IMR-90 (cell line): ENCODE data around the gene COL8A1. TPM values are rescaled to one million over a fixed set of nuclear protein-coding genes. Genes with fewer than 3 reads are reported as not detected.

Source experiments
- ATAC-seq: fragments of 200-7000 bp; cut with Tn5 transposase; 2 replicates; pipeline ENCODE4 v1.9.1; 2020; ENCODE audit warnings: low read depth, mild to moderate bottlenecking, moderate library complexity
- BruUV-seq: library from RNA; stranded (reverse); fragments of 400-500 nt; replicated peaks from 2 replicates; lab custom pipeline; 2021; lab: Mats Ljungman, UMichigan
- CTCF ChIA-PET: fragments of 300-600 bp; formaldehyde crosslinking; extraction: SDS; loops from one replicate; lab custom pipeline; 2021; ENCODE audit warnings: antibody characterized with exemption; lab: Yijun Ruan, JAX
- POLR2A ChIA-PET: fragments of 300-600 bp; sonication (Branson Sonifier 250); formaldehyde crosslinking; loops from one replicate; lab custom pipeline; 2022; ENCODE audit warnings: antibody characterized with exemption; ENCODE audit not compliant: unreplicated experiment; lab: Charles Lee
- DNase-seq: peaks from one replicate; pipeline ENCODE4 v3.0.0; 2013
- H2AFZ ChIP-seq: replicated peaks from 2 replicates; pipeline ENCODE3; 2013; ENCODE audit warnings: low read length, mild to moderate bottlenecking; ENCODE audit not compliant: poor library complexity
- H2AK5ac ChIP-seq: 2 replicates; pipeline ENCODE4 v1.6.1; 2013; ENCODE audit warnings: low read depth, low read length, inconsistent platforms
- H2AK9ac ChIP-seq: replicated peaks from 2 replicates; pipeline ENCODE3; 2013; ENCODE audit warnings: mild to moderate bottlenecking, low read depth, low read length, moderate library complexity; ENCODE audit not compliant: poor library complexity
- H2BK120ac ChIP-seq: 2 replicates; pipeline ENCODE4 v1.6.1; 2013; ENCODE audit warnings: low read depth, low read length, inconsistent platforms
- H2BK15ac ChIP-seq: 3 replicates; pipeline ENCODE4 v1.6.1; 2013; ENCODE audit warnings: low read depth, low read length, inconsistent platforms
- H2BK20ac ChIP-seq: 2 replicates; pipeline ENCODE4 v1.6.1; 2013; ENCODE audit warnings: low read depth, mild to moderate bottlenecking, inconsistent platforms, low read length, moderate library complexity
- H2BK5ac ChIP-seq: 2 replicates; pipeline ENCODE4 v1.6.1; 2013; ENCODE audit warnings: mild to moderate bottlenecking, low read depth, low read length, inconsistent platforms; ENCODE audit not compliant: poor library complexity, severe bottlenecking
- H3K14ac ChIP-seq: replicated peaks from 2 replicates; pipeline ENCODE4 v1.6.1; 2013; ENCODE audit warnings: low read depth, low read length, inconsistent platforms
- H3K18ac ChIP-seq: 2 replicates; pipeline ENCODE4 v1.6.1; 2013; ENCODE audit warnings: low read depth, low read length, control low read depth
- H3K23ac ChIP-seq: 2 replicates; pipeline ENCODE4 v1.6.1; 2013; ENCODE audit warnings: low read depth, low read length, inconsistent platforms
- H3K27ac ChIP-seq: 2 replicates; pipeline ENCODE4 v1.5.1; 2013; ENCODE audit warnings: mild to moderate bottlenecking, control low read depth, low read length; ENCODE audit not compliant: insufficient read depth
- H3K27me3 ChIP-seq: 2 replicates; pipeline ENCODE4 v1.6.1; 2013; ENCODE audit warnings: low read length; ENCODE audit not compliant: control insufficient read depth, insufficient read depth
- H3K36me3 ChIP-seq: 2 replicates; pipeline ENCODE4 v1.6.1; 2013; ENCODE audit warnings: low read length, mixed read lengths; ENCODE audit not compliant: control insufficient read depth, insufficient read depth
- H3K4ac ChIP-seq: 2 replicates; pipeline ENCODE4 v1.6.1; 2013; ENCODE audit warnings: low read depth, low read length, inconsistent platforms
- H3K4me1 ChIP-seq: 2 replicates; pipeline ENCODE4 v1.6.1; 2013; ENCODE audit warnings: low read length, mixed read lengths; ENCODE audit not compliant: control insufficient read depth, insufficient read depth
- H3K4me2 ChIP-seq: 2 replicates; pipeline ENCODE4 v1.6.1; 2013; ENCODE audit warnings: low read depth, mild to moderate bottlenecking, control low read depth, low read length, moderate library complexity
- H3K4me3 ChIP-seq: 2 replicates; pipeline ENCODE4 v1.5.1; 2013; ENCODE audit warnings: low read depth, mild to moderate bottlenecking, control low read depth, low read length, moderate library complexity; ENCODE audit not compliant: insufficient read depth
- H3K56ac ChIP-seq: 2 replicates; pipeline ENCODE4 v1.6.1; 2013; ENCODE audit warnings: low read length, inconsistent platforms; ENCODE audit not compliant: insufficient read depth; ENCODE audit errors: extremely low read depth
- H3K79me1 ChIP-seq, 2 experiments: 2 replicates each; pipeline ENCODE4 v1.6.1; 2013; ENCODE audit warnings: low read length in 2 of 2, inconsistent platforms in 1 of 2, low read depth in 1 of 2
- H3K9ac ChIP-seq: 2 replicates; pipeline ENCODE4 v1.6.1; 2013; ENCODE audit warnings: low read depth, low read length, control low read depth
- H3K9me1 ChIP-seq: 2 replicates; pipeline ENCODE4 v1.6.1; 2013; ENCODE audit warnings: low read length, inconsistent platforms; ENCODE audit not compliant: insufficient read depth
- H3K9me3 ChIP-seq: 2 replicates; pipeline ENCODE4 v1.6.1; 2013; ENCODE audit warnings: low read length; ENCODE audit not compliant: control insufficient read depth, insufficient read depth
- H4K20me1 ChIP-seq: 2 replicates; pipeline ENCODE4 v1.6.1; 2013; ENCODE audit warnings: low read length, inconsistent platforms; ENCODE audit not compliant: insufficient read depth
- H4K5ac ChIP-seq: 2 replicates; pipeline ENCODE4 v1.6.1; 2013; ENCODE audit warnings: mild to moderate bottlenecking, low read depth, low read length, control low read depth
- H4K8ac ChIP-seq, 2 experiments: 2 replicates each; pipeline ENCODE4 v1.6.1; 2013; ENCODE audit warnings: low read depth in 2 of 2, low read length in 2 of 2, control low read depth in 1 of 2, inconsistent platforms in 1 of 2
- H4K91ac ChIP-seq: 2 replicates; pipeline ENCODE4 v1.6.1; 2013; ENCODE audit warnings: low read depth, low read length, inconsistent platforms; ENCODE audit not compliant: insufficient read depth
- BHLHE40 ChIP-seq: fragments of 150-350 bp; IDR thresholded peaks from 2 replicates; pipeline ENCODE4 v1.6.1; 2016; ENCODE audit warnings: mild to moderate bottlenecking, low read depth, low read length
- CTCF ChIP-seq: conservative IDR thresholded peaks from 2 replicates; pipeline ENCODE4 v1.5.1; 2012; ENCODE audit warnings: mild to moderate bottlenecking, low read depth, low read length, improper control_type of control experiment
- ELK1 ChIP-seq: fragments of 150-350 bp; IDR thresholded peaks from 2 replicates; pipeline ENCODE4 v1.6.1; 2016; ENCODE audit warnings: low read depth, mild to moderate bottlenecking, low read length, moderate library complexity, borderline replicate concordance
- MAFK ChIP-seq: IDR thresholded peaks from 2 replicates; pipeline ENCODE4 v1.6.1; 2012; ENCODE audit warnings: low read depth, low read length, improper control_type of control experiment
- MAZ ChIP-seq: IDR thresholded peaks from 2 replicates; pipeline ENCODE4 v1.6.1; 2012; ENCODE audit warnings: low read depth, mild to moderate bottlenecking, low read length, improper control_type of control experiment, moderate library complexity, borderline replicate concordance
- MXI1 ChIP-seq: IDR thresholded peaks from 2 replicates; pipeline ENCODE4 v1.6.1; 2012; ENCODE audit warnings: low read depth, mild to moderate bottlenecking, low read length, moderate library complexity, borderline replicate concordance
- RAD21 ChIP-seq: IDR thresholded peaks from 2 replicates; pipeline ENCODE4 v1.6.1; 2012; ENCODE audit warnings: low read length, improper control_type of control experiment
- RCOR1 ChIP-seq: IDR thresholded peaks from 2 replicates; pipeline ENCODE4 v1.6.1; 2012; ENCODE audit warnings: mild to moderate bottlenecking, low read length, improper control_type of control experiment; ENCODE audit not compliant: insufficient replicate concordance
- RFX5 ChIP-seq: IDR thresholded peaks from 2 replicates; pipeline ENCODE4 v1.8.0; 2012; ENCODE audit warnings: low read depth, mild to moderate bottlenecking, low read length, moderate library complexity
- USF2 ChIP-seq: fragments of 150-350 bp; IDR thresholded peaks from 2 replicates; pipeline ENCODE4 v1.6.1; 2017; ENCODE audit warnings: mild to moderate bottlenecking, antibody characterized with exemption, low read length, low read depth
- WGBS, 2 experiments: methylation state at CpG; one replicate each; pipeline versions ENCODE4 v1.1.5 to v1.1.7; 2013; ENCODE audit warnings: missing lambda C conversion rate in 2 of 2; ENCODE audit not compliant: insufficient read length in 1 of 2; ENCODE audit errors: extremely low coverage in 2 of 2; 5-methylcytosine and 5-hydroxymethylcytosine counted together
- dilution Hi-C: fragments of 300-500 bp; cut with HindIII; formaldehyde crosslinking; loops from one replicate; pipeline ENCODE4 v1.14.3; 2018; ENCODE audit warnings: low sequenced_read_pairs; ENCODE audit not compliant: unreplicated experiment
- in situ Hi-C: fragments of 300-500 bp; cut with MboI; formaldehyde crosslinking; loops from 3 replicates; pipeline ENCODE4 v1.14.3; 2019; ENCODE audit warnings: low sequenced_read_pairs, inconsistent platforms, mixed read lengths
- intact Hi-C: fragments of 100-400 bp; cut with micrococcal nuclease; formaldehyde crosslinking; loops from 2 replicates; pipeline ENCODE4 v1.10.0; 2022
- polyA plus RNA-seq, 3 experiments: library from polyadenylated mRNA; depleted of rRNA; stranded (reverse); fragments of >200 nt; gene quantifications; 2 replicates each; pipeline ENCODE4 v1.2.3, GENCODE V29; 2012; ENCODE audit warnings: low replicate concordance in 1 of 3
- total RNA-seq: library from RNA; depleted of rRNA; stranded (reverse); fragments of >200 nt; gene quantifications from 2 replicates; pipeline ENCODE4 v1.2.3, GENCODE V29; 2012

Gene COL8A1
- total and polyA plus RNA-seq, 2 of the 4 experiments (the other 2 are of a cell fraction) = 119 to 151 TPM

GRCh38 chr3:99765042-99765942 is 126.9 kb downstream of the COL8A1 start (continued):
- TF ChIP-seq MAZ (no peak), BHLHE40 (no peak), RCOR1 (no peak), RAD21 (no peak)

- no peak overlapping the region for H2AK9ac ChIP-seq
- no peak overlapping the region for H3K14ac ChIP-seq
- no peak overlapping the region for H4K5ac ChIP-seq
- no peak overlapping the region for H3K9ac ChIP-seq
- H4K20me1 ChIP-seq = no peaks in the 10 kb centered on the region
- no peak overlapping the region for H3K4me3 ChIP-seq
- no peak overlapping the region for H3K56ac ChIP-seq
- no peak overlapping the region for H2BK20ac ChIP-seq
- H3K9me3 ChIP-seq = no peaks in the 10 kb centered on the region
- H2AK5ac ChIP-seq = no peak overlapping the region
- H2AFZ ChIP-seq = no peak overlapping the region
- POLR2A ChIA-PET = no interaction called here
- no peak overlapping the region for H3K4me2 ChIP-seq
- no peak overlapping the region for H3K27ac ChIP-seq
- no peak overlapping the region for H3K4ac ChIP-seq
- H4K91ac ChIP-seq = no peak overlapping the region
- CTCF ChIA-PET = interaction anchor here (0.7 to 1.8 kb wide), 2 partner anchors 16 to 22 kb away, joined by 3 to 6 read pairs; no protein-coding TSS in a partner anchor
- H2BK120ac ChIP-seq = no peak overlapping the region
- DNase-seq = no peak
- no peak overlapping the region for H3K23ac ChIP-seq
- no peak overlapping the region for H3K18ac ChIP-seq
- peaks cover 4 to 8% of the 10 kb centered on the region in 2 experiments; a peak in 2 of 4 replicates for H3K79me1 ChIP-seq
- no peak overlapping the region for H4K8ac ChIP-seq
- peaks cover 6% of the 10 kb centered on the region for H3K9me1 ChIP-seq
- no TSS peak for BruUV-seq
- intact Hi-C loops = no loop called here
- in situ Hi-C loops = loop anchor here (25.0 kb wide), 1 partner anchor 1155 kb away; no protein-coding TSS in a partner anchor
- H3K36me3 ChIP-seq = no peaks in the 10 kb centered on the region
- no peak overlapping the region for H2BK5ac ChIP-seq
- ATAC-seq = no peak
- H3K4me1 ChIP-seq = peaks cover 7% of the 10 kb centered on the region; the same call in 1 of the 2 replicates
- WGBS, 2 experiments = no CpG with 5 or more reads among the region's 2 CpGs
- H3K27me3 ChIP-seq = no peaks in the 10 kb centered on the region
- dilution Hi-C loops = loop anchor here (25.0 kb wide), 1 partner anchor 755 kb away; no protein-coding TSS in a partner anchor
- H2BK15ac ChIP-seq = no peak overlapping the region
- no peak for TF ChIP-seq MXI1
- TF ChIP-seq RCOR1 = no peak
- no peak for TF ChIP-seq USF2
- TF ChIP-seq MAFK = no peak
- TF ChIP-seq RFX5 = no peak
- TF ChIP-seq BHLHE40 = no peak
- no peak for TF ChIP-seq ELK1
- TF ChIP-seq RAD21 = no peak
- no peak for TF ChIP-seq CTCF
Observed at GRCh38 chr3:99767291-99767690, 128.9 kb downstream of the COL8A1 start.
